IPS-15b (cell line): Measurements from ENCODE around the gene GIMAP2.
"Not testable (repeated sequence)": the region's sequence is repeated elsewhere in the genome, so short reads cannot be mapped to it uniquely, and the experiment has no call there.

Experiments
- H3K27me3 ChIP-seq: one replicate; pipeline ENCODE4 v1.6.1; 2013; ENCODE audit warnings: low read length; ENCODE audit not compliant: control insufficient read depth, insufficient read depth
- H3K36me3 ChIP-seq: one replicate; pipeline ENCODE4 v1.6.1; 2013; ENCODE audit warnings: low read length; ENCODE audit not compliant: control insufficient read depth, insufficient read depth
- H3K4me1 ChIP-seq: one replicate; pipeline ENCODE4 v1.6.1; 2013; ENCODE audit warnings: mild to moderate bottlenecking, low read length; ENCODE audit not compliant: control insufficient read depth, insufficient read depth
- H3K4me3 ChIP-seq: one replicate; pipeline ENCODE4 v1.5.1; 2013; ENCODE audit warnings: low read depth, low read length
- H3K9ac ChIP-seq: one replicate; pipeline ENCODE4 v1.6.1; 2013; ENCODE audit warnings: low read depth, mild to moderate bottlenecking, low read length
- H3K9me3 ChIP-seq: one replicate; pipeline ENCODE4 v1.6.1; 2013; ENCODE audit warnings: mild to moderate bottlenecking, low read length; ENCODE audit not compliant: control insufficient read depth, insufficient read depth

The GIMAP2 gene

DNA sequence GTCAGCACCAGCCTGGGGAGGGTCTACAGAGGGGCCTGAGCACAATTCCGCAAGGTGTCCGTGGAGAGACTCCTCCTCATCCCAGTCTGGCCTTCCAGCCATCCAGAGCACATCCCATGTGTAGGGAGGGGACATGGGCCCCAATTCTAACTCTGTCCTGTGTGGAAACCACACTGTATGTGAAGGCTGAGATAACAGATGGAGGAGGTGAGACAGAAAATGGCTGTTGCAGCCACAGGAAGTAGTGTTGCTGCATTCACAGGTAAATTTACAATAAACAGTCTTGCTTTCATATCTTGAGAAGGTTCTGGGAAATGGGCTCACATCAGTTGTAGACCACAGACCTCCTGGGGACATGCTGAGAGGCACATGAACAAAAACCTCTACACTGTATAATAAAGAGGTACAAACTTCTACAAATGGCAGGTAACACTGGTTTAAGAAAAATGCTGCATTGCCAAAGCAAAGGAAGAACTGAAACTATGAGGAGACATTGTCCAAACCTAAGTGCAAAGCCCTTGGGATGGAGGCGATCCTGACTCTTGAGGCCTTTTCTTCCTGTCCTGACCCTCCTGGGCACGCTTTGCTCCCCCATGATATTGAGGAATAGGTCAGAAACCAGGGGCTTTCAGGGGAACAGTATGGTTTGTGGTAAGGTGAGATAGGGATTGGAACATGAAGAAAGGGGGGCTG, 21.6 kb upstream of the GIMAP2 start:
- H3K9ac ChIP-seq, result no peak overlapping the region

GRCh38 chr7:150665089-150665748, 20.3 kb upstream of the GIMAP2 start:
- Histone ChIP-seq H3K4me1 (no peaks in the 10 kb centered on the region), H3K9me3 (no peaks in the 10 kb centered on the region), H3K9ac (no peak overlapping the region), H3K4me3 (no peak overlapping the region), H3K36me3 (no peaks in the 10 kb centered on the region), H3K27me3 (no peaks in the 10 kb centered on the region)

More for the DNA sequence above, 21.6 kb upstream of the GIMAP2 start:
- Histone ChIP-seq H3K36me3 (no peaks in the 10 kb centered on the region), H3K27me3 (no peaks in the 10 kb centered on the region), H3K4me1 (no peaks in the 10 kb centered on the region), H3K4me3 (no peak overlapping the region), H3K9me3 (no peaks in the 10 kb centered on the region)

DNA sequence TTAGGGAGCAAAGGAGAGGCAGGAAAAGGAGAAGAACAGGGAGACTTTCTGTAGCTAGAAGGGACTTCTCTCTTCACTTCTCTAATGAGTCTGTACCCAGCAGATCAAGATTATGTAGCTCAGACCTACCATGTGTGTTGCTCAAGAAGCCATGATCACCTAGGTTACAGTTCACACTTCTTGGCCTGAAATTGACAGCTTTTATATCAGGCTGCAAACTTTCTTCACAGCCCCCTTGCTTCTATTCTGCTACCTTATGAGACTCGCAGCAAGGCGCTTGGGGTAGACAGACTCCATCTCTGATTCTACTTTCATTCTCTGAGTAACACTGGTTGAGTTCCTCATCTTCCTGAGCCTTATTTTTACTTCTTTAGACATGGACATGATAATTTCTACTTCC, 19.6 kb upstream of the GIMAP2 start:
- Histone ChIP-seq H3K36me3 (no peaks in the 10 kb centered on the region), H3K9me3 (no peaks in the 10 kb centered on the region), H3K4me3 (no peak overlapping the region), H3K27me3 (no peaks in the 10 kb centered on the region), H3K4me1 (no peaks in the 10 kb centered on the region), H3K9ac (no peak overlapping the region)

- no peak overlapping the region for H3K4me3 ChIP-seq
- H3K4me1 ChIP-seq, result no peaks in the 10 kb centered on the region
- no peak overlapping the region for H3K9ac ChIP-seq
- H3K27me3 ChIP-seq, result no peaks in the 10 kb centered on the region
- no peaks in the 10 kb centered on the region for H3K36me3 ChIP-seq
- no peaks in the 10 kb centered on the region for H3K9me3 ChIP-seq
These were observed 19.1 kb upstream of the GIMAP2 start for GRCh38 chr7:150666412-150666811.

DNA sequence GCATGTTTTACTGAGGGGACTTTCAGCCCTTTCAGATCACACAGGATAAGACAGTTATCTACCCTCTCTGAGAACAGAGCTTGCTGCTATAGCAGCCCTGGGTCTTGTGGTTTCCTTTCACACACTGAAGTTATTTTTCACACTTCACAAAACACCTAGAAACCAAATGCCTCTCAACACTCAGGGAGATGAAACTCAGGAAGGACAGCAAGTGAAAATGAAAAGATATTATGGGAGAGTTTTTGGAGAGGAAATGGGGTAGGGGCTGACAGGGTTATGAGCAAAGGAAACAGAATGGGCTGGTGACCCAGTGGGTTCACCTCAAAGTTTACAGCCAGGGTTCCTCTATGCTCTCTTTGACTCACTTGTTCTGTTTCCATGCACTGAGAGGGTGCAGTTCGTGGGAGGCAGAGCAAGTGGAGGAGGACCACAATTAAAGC, 17.0 kb upstream of the GIMAP2 start:
- Histone ChIP-seq H3K36me3 (no peaks in the 10 kb centered on the region), H3K9ac (no peak overlapping the region), H3K4me1 (no peaks in the 10 kb centered on the region), H3K4me3 (no peak overlapping the region), H3K27me3 (no peaks in the 10 kb centered on the region), H3K9me3 (no peaks in the 10 kb centered on the region)

- Histone ChIP-seq H3K9ac (no peak overlapping the region), H3K9me3 (no peaks in the 10 kb centered on the region), H3K4me1 (no peaks in the 10 kb centered on the region), H3K4me3 (no peak overlapping the region), H3K36me3 (no peaks in the 10 kb centered on the region), H3K27me3 (no peaks in the 10 kb centered on the region)
These were observed 16.5 kb upstream of the GIMAP2 start for GRCh38 chr7:150668977-150669376.

DNA sequence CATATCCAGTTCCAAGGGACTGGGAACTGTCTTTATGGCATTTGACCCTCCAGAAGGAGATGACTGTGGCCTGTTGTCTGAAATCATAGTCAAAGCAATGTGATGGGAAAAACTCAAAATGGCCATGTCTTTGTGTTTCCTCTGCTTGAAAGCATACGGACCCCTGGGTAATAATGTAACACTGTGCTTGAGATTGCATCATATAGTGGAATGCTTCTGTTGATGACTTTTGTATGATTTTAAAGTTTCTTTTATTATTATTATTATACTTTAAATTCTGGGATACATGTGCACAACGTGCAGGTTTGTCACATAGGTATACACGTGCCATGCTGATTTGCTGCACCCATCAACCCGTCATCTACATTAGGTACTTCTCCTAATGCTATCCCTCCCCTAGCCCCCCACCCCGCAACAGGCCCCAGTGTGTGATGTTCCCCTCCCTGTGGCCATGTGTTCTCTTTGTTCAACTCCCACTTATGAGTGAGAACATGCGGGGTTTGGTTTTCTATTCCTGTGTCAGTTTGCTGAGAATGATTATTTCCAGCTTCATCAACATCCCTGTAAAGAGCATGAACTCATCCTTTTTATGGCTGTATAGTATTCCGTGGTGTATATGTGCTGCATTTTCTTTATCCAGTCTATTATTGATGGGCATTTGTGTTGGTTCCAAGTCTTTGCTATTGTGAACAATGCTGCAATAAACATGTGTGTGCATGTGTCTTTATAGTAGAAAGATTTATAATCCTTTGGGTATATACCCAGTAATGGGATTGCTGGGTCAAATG, 13.5 kb upstream of the GIMAP2 start:
- H3K4me1 ChIP-seq, H3K27me3 ChIP-seq, H3K9ac ChIP-seq, H3K4me3 ChIP-seq, H3K36me3 ChIP-seq, H3K9me3 ChIP-seq: not testable (repeated sequence)

GRCh38 chr7:150675714-150676113, 9.8 kb upstream of the GIMAP2 start:
- no peak overlapping the region for H3K4me3 ChIP-seq
- H3K36me3 ChIP-seq, result no peaks in the 10 kb centered on the region
- no peaks in the 10 kb centered on the region for H3K4me1 ChIP-seq
- H3K9ac ChIP-seq, result no peak overlapping the region
- no peaks in the 10 kb centered on the region for H3K9me3 ChIP-seq
- H3K27me3 ChIP-seq, result no peaks in the 10 kb centered on the region

GRCh38 chr7:150676276-150676675, 9.2 kb upstream of the GIMAP2 start:
- not testable (repeated sequence) for H3K27me3 ChIP-seq, H3K36me3 ChIP-seq, H3K4me1 ChIP-seq, H3K9ac ChIP-seq, H3K4me3 ChIP-seq, H3K9me3 ChIP-seq

DNA sequence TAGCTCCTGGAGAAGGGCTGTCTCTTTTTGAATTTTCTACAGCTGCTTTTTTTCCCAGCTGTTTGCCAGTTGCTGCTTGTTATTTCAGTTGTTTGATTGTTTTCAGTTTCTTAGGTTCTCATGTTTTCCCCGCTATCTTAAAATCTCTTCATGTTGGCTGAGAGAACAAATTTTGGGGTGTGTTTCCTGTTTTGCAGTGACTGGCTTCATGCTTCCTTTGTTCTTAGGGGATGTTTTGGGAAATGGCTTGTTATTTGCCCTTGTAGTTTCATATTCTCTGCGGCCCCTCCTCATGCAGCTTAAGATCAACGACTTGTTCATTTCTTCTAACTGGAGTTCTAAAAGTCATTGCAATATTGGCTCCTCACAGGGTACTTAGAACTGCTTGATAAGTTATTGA, 8.7 kb upstream of the GIMAP2 start:
- H3K36me3 ChIP-seq, H3K27me3 ChIP-seq, H3K4me1 ChIP-seq, H3K9ac ChIP-seq, H3K4me3 ChIP-seq, H3K9me3 ChIP-seq: not testable (repeated sequence)

GRCh38 chr7:150678601-150679000, 6.9 kb upstream of the GIMAP2 start:
- H3K9me3 ChIP-seq, H3K4me1 ChIP-seq, H3K36me3 ChIP-seq, H3K9ac ChIP-seq, H3K27me3 ChIP-seq, H3K4me3 ChIP-seq: not testable (repeated sequence)

DNA sequence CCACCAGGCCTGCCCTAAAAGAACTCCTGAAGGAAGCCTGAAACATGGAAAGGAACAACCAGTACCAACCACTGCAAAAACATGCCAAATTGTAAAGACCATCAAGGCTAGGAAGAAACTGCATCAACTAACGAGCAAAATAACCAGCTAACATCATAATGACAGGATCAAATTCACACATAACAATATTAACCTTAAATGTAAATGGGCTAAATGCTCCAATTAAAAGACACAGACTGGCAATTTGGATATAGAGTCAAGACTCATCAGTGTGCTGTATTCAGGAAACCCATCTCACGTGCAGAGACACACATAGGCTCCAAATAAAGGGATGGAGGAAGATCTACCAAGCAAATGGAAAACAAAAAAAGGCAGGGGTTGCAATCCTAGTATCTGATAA, 5.1 kb upstream of the GIMAP2 start:
- not testable (repeated sequence) for H3K9ac ChIP-seq, H3K4me3 ChIP-seq, H3K9me3 ChIP-seq, H3K27me3 ChIP-seq, H3K4me1 ChIP-seq, H3K36me3 ChIP-seq
